HUES64 (cell line): ENCODE results near the gene ELMO3.

Experiments
- H3K27ac ChIP-seq: 2 replicates; pipeline ENCODE4 v1.7.0; 2013; ENCODE audit warnings: low read depth, low read length, inconsistent platforms
- H3K27me3 ChIP-seq: 2 replicates; pipeline ENCODE4 v1.6.1; 2013; ENCODE audit warnings: mild to moderate bottlenecking, low read length; ENCODE audit not compliant: insufficient read depth
- H3K36me3 ChIP-seq: 2 replicates; pipeline ENCODE4 v1.6.1; 2013; ENCODE audit warnings: mild to moderate bottlenecking, low read length; ENCODE audit not compliant: insufficient read depth
- H3K4me1 ChIP-seq: 2 replicates; pipeline ENCODE4 v1.6.1; 2013; ENCODE audit warnings: mild to moderate bottlenecking, low read length, moderate library complexity; ENCODE audit not compliant: insufficient read depth
- H3K4me3 ChIP-seq: 2 replicates; pipeline ENCODE4 v1.5.1; 2013; ENCODE audit warnings: mild to moderate bottlenecking, low read length, moderate library complexity
- H3K9ac ChIP-seq: 2 replicates; pipeline ENCODE4 v1.6.1; 2013; ENCODE audit warnings: mild to moderate bottlenecking, low read depth, low read length
- H3K9me3 ChIP-seq: 2 replicates; pipeline ENCODE4 v1.6.1; 2013; ENCODE audit warnings: low read depth, low read length; ENCODE audit not compliant: insufficient read depth
- WGBS: fragments of 150-250, 120-280 bp; methylation state at CpG from one replicate; pipeline ENCODE4 v1.1.7; 2013; ENCODE audit warnings: missing lambda C conversion rate; 5-methylcytosine and 5-hydroxymethylcytosine counted together

ELMO3 gene

DNA sequence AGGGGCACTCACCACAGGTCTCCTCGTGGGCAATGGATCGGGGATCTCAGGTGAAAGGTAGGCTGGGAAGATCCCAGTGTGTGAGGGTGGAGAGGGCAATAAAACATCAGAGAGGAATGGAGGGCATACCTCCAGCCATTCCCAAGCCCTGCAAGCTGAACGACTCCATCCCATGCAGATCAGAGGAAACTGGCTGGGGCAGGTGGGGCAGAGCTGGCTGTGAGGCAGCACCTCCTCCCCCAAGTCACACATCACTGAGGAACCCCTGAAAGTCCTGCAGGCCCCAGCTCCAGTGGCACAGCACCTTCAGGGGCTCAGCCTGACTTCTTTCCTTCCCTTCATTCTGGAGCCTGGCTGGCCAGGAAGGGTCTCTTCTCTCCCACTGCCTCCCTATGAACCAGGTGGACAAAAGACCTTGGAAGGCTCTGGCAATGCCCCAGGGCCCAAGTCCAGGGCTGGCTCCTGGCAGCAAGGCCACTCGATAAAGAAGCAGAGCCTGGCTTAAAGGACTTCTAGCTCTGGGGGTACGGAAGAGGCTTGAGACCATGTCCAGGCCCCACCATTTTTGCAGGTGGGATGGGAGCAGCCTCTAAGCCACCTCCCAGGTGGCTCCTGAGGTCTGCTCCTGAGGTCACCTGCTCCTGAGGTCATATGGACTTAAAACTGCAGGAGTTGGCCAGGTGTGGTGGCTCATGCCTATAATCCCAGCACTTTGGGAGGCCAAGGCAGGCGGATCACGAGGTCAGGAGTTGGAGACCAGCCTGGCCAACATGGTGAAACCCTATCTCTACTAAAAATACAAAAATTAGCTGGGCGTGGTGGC, 14.5 kb downstream of the ELMO3 start:
- Histone ChIP-seq H3K27ac (no peak overlapping the region), H3K36me3 (no peaks in the 10 kb centered on the region), H3K4me1 (no peaks in the 10 kb centered on the region), H3K9me3 (no peaks in the 10 kb centered on the region), H3K27me3 (peaks cover 3% of the 10 kb centered on the region; the same call in 1 of the 2 replicates), H3K4me3 (no peak overlapping the region), H3K9ac (no peak overlapping the region)
- WGBS, result 87% methylated on average over 8 of the region's 8 CpGs

DNA sequence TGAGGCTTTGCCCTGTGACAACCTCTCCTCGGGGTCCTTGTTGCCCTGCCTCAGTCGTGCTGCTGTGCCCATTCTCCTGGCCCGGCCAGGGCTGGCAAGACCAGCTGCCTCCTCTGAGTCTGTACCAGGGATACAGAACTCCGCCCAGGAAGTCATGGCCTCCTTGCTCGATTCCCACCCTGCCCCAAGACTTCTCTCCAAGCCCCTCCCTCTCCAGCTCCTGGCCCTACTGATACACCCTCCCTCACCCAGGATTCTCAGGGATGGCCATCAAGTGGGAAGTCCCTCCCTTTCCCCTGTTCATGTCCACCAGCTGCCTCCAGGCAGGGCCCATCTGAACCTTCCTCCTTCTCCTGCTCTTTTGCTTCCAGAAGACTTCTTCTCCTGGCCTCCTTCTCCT, 16.8 kb downstream of the ELMO3 start:
- WGBS, result 74% methylated on average over 5 of the region's 5 CpGs
- H3K4me1 ChIP-seq, result no peaks in the 10 kb centered on the region

DNA sequence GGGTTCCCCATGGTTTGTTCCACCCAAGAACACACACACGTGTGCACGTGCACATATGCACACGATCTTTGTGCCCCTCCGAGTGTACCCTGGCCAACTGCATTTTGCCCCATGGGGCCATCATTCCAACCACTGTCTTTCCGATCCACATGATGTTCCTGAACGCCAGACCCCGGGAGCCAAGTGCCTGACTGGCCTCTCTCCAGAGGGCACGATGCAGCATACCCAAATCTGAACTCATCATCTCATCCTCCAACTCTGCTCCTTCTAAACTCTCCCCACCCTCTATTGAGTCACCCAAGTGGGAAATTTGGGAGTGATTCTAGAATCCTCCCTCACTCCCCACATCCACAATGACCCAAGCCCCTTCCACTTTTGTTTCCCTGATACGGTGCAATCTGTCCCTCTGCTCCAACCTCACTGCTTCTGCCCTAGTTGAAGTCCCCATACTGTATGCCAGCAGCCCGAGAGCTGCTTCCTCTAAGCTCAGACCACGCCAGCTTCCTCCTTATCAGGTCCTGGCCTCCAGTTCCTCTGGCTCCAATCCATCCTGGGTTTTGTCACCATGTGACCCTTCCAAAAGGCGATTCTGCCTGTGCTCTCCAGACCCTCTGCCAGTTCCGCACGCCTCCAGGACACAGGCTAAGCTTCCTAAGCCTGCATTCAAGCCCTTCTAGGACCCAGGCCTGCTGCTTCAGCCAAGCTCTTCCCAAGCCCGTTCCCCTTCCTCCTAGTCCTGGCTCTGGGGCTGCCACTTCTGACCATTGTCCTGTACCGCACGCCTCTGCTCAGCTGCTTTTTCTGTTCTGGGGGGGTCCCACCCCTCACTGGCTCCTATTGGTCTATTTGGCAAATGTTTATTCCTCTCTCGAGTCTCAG, 17.9 kb downstream of the ELMO3 start:
- Histone ChIP-seq H3K4me1 (no peaks in the 10 kb centered on the region), H3K27ac (no peak overlapping the region)

More for the DNA sequence above, 16.8 kb downstream of the ELMO3 start:
- Histone ChIP-seq H3K9ac (no peak overlapping the region), H3K27ac (no peak overlapping the region), H3K9me3 (no peaks in the 10 kb centered on the region), H3K27me3 (peaks cover 3% of the 10 kb centered on the region; the same call in 1 of the 2 replicates), H3K4me3 (no peak overlapping the region), H3K36me3 (no peaks in the 10 kb centered on the region)

DNA sequence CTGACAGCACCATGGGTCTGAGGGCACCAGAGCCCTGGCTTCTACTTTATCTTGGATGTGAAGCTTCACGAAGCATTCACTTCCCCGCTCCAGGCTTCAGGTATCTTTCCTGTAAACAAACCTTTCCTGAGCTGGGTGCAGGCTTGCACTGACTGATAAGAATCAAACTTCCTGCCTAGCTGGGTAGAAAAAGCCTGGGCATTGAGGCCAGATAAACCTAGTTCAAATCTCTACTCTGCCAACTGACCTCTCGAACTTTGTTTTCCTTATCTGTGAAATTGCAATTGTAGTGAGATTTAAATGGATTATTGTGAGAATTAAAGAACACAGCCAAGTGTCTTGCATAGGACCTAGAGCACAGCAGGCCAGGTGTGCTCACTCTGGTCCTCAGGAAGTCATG, 25.1 kb downstream of the ELMO3 start:
- H3K9me3 ChIP-seq, result no peaks in the 10 kb centered on the region
- 85% methylated on average over 3 of the region's 3 CpGs for WGBS
- H3K9ac ChIP-seq, result no peak overlapping the region
- H3K4me3 ChIP-seq, result no peak overlapping the region
- H3K27me3 ChIP-seq, result peaks cover 3% of the 10 kb centered on the region; the same call in 1 of the 2 replicates
- H3K27ac ChIP-seq, result no peak overlapping the region
- 0 out of 2 replicates have a peak, but pooled peaks cover 4% of the 10 kb centered on the region for H3K4me1 ChIP-seq
- H3K36me3 ChIP-seq, result peaks cover 9% of the 10 kb centered on the region

More for the DNA sequence above, 17.9 kb downstream of the ELMO3 start:
- no peak overlapping the region for H3K9ac ChIP-seq
- H3K27me3 ChIP-seq, result peaks cover 3% of the 10 kb centered on the region; the same call in 1 of the 2 replicates
- H3K9me3 ChIP-seq, result no peaks in the 10 kb centered on the region
- no peak overlapping the region for H3K4me3 ChIP-seq
- no peaks in the 10 kb centered on the region for H3K36me3 ChIP-seq
- 90% methylated on average over 18 of the region's 18 CpGs for WGBS

DNA sequence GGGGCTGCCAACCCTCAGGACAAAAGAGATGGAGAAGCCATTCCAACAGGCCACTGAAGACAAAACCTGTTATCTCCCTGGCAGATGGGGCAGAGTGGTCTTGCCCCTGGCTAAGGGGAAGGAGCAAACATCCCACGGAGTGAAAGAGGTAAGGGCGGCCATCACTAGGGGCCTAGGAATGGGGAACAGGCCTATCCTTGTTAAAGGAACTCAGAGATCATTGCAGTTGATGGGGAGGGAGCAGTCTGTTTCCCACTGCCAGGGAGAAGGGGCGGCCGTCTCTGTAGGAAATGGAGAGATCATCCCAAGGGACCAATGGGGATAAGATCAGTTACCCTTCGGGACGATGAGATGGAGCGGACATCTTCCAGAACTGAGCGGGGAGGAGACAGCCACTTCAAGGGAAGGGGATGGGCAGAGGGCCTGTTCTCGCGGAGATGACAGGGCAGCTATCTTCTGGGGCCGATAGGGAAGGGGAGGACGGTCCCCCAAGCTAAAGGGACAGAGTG, 27.4 kb downstream of the ELMO3 start:
- H3K4me1 ChIP-seq, result 0 out of 2 replicates have a peak, but pooled peaks cover 4% of the 10 kb centered on the region
- H3K36me3 ChIP-seq, result peaks cover 33% of the 10 kb centered on the region
- no peak overlapping the region for H3K27ac ChIP-seq
- no peak overlapping the region for H3K9ac ChIP-seq
- no peaks in the 10 kb centered on the region for H3K9me3 ChIP-seq
- peaks cover 3% of the 10 kb centered on the region; the same call in 1 of the 2 replicates for H3K27me3 ChIP-seq
- peak overlapping the region; percentile 80 for H3K4me3 ChIP-seq
- WGBS, result 10% methylated on average over 12 of the region's 12 CpGs

DNA sequence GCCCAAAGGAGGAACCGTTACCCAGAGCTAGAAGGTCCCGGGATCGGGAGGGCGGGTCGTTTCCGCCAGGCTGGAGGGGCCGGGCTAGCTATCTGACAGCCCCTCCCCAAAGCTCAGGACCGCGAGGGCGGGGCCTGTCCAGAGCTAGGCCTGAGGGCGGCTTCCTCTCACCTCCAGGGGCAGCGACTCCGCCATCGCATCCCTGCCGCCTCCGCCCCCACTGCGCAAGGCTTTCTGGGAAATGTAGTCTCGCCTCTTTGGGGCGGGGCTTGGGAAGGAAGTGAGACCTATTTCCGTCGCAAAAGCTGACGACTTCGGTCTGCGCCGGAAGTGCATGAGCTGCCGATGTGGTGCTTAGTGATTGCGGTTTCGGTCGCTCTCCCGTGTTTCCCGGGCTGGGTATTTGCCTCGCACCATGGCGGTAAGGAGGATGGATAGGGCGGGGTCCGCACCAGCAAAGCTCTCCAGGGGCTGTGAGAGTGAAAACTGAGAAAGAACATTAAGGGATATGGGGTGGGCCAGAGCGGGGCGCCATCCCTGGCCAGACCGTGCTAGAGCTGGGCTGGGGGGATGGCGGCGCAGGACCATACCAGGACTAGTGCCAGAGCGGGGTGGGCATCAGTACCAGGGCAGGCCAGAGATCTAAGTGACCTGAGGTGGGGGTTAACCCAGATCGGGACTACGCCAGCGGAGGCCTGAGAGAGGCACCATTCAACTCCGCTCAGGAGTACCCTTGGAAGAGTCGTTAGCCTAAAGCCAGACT, 28.1 kb downstream of the ELMO3 start, which contains the start of gene TMEM208:
TMEM208 (plus strand) TSS at position 327 of the 763 bp plus-strand sequence; CDS start at position 416, 89 bp downstream.
- H3K4me1 ChIP-seq, result 0 out of 2 replicates have a peak, but pooled peaks cover 4% of the 10 kb centered on the region
- under 1% methylated on average over 46 of the region's 46 CpGs for WGBS
- H3K27me3 ChIP-seq, result peaks cover 3% of the 10 kb centered on the region; the same call in 1 of the 2 replicates
- H3K36me3 ChIP-seq, result peaks cover 39% of the 10 kb centered on the region
- peak within 1 kb of the TSS; percentile 74 for H3K9ac ChIP-seq
- H3K4me3 ChIP-seq, result peak within 1 kb of the TSS; percentile 80
- peak within 1 kb of the TSS; percentile 64 for H3K27ac ChIP-seq
- no peaks in the 10 kb centered on the region for H3K9me3 ChIP-seq

DNA sequence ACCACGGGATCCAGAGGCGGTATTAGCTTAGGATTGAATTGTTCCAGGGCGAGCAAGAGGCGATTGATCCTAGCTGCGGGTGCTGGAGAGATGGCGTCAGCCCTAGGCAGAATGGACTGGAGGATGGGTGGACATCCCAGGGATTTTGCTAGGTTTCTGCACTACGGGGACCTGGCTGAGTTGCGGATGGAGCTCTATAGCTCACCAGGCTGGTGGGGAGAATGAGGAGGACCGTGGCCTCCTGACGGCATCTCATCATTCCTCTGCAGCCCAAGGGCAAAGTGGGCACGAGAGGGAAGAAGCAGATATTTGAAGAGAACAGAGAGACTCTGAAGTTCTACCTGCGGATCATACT, 28.6 kb downstream of the ELMO3 start:
- Histone ChIP-seq H3K27ac (peak overlapping the region; percentile 64), H3K36me3 (peaks cover 40% of the 10 kb centered on the region), H3K4me1 (0 out of 2 replicates have a peak, but pooled peaks cover 4% of the 10 kb centered on the region), H3K27me3 (peaks cover 3% of the 10 kb centered on the region; the same call in 1 of the 2 replicates), H3K9me3 (no peaks in the 10 kb centered on the region), H3K4me3 (peak overlapping the region; percentile 80), H3K9ac (peak overlapping the region; percentile 74)
- 30% methylated on average over 12 of the region's 12 CpGs for WGBS

DNA sequence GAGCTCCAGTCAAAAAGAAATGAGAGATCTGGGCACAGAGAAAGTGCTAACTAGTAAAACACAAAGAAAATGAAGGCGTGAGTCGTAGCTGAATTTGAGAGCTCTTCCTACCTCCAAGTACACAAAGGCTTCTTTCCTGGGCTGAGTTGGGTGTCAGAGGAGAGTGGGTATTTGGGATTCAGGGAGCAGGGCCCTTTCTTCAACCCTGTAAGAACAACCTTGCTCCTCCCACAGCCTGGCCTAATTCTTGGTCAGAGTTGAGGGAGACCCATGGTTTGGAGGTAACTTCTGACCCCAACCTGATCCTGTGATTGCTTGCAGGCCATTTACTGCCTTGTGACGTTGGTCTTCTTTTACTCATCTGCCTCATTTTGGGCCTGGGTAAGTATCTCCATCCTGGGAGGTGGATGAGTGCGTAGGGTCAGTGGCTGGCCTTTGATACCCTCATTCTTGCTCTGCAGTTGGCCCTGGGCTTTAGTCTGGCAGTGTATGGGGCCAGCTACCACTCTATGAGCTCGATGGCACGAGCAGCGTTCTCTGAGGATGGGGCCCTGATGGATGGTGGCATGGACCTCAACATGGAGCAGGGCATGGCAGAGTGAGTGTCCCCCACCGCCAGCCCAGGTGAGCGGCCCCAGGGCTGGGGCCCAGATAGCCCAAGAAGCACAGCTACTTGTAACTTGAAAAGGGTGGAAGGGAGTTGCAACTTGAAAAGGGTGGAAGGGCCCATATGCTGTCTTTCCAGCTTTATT, 29.3 kb downstream of the ELMO3 start:
- no peak overlapping the region for H3K27ac ChIP-seq
- 0 out of 2 replicates have a peak, but pooled peaks cover 4% of the 10 kb centered on the region for H3K4me1 ChIP-seq
- peaks cover 41% of the 10 kb centered on the region for H3K36me3 ChIP-seq
- peak overlapping the region; percentile 80 for H3K4me3 ChIP-seq
- H3K9me3 ChIP-seq, result no peaks in the 10 kb centered on the region
- H3K27me3 ChIP-seq, result peaks cover 3% of the 10 kb centered on the region; the same call in 1 of the 2 replicates
- WGBS, result 92% methylated on average over 8 of the region's 9 CpGs
- H3K9ac ChIP-seq, result no peak overlapping the region; the same call in 1 of the 2 replicates

DNA sequence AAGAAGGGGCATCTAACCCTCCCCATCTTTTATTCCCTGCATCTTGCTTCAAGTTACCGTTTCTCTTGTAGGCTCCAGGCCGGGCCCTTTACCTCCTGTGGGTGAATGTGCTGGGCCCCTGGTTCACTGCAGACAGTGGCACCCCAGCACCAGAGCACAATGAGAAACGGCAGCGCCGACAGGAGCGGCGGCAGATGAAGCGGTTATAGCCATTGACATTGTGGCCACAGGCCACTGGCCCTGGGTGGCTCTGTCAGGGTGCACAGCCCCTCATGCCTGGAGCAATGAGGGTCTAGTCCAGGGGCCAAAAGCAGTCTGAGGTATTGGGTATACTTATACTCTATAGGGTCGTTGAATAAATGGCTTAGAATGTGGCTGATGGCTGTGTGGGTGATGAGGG, 30.0 kb downstream of the ELMO3 start:
- Histone ChIP-seq H3K4me3 (no peak overlapping the region), H3K36me3 (peaks cover 45% of the 10 kb centered on the region), H3K27me3 (peaks cover 3% of the 10 kb centered on the region; the same call in 1 of the 2 replicates), H3K4me1 (0 out of 2 replicates have a peak, but pooled peaks cover 4% of the 10 kb centered on the region), H3K27ac (no peak overlapping the region), H3K9me3 (no peaks in the 10 kb centered on the region), H3K9ac (no peak overlapping the region)
- WGBS, result 96% methylated on average over 9 of the region's 9 CpGs
